SU-DHL-6 (cell line): ENCODE results near the gene SYNJ1.

Source experiments
- CTCF ChIP-seq: fragments of 200-600 bp; sonication (generic); IDR thresholded peaks from one replicate; pipeline ENCODE4 v1.5.1; 2017; ENCODE audit warnings: antibody characterized with exemption, mild to moderate bottlenecking, low read length, moderate library complexity; ENCODE audit not compliant: insufficient read depth, poor library complexity, severe bottlenecking
- EZH2phosphoT487 ChIP-seq: fragments of 200-600 bp; sonication (generic), shearing (Covaris generic); conservative IDR thresholded peaks from 2 replicates; pipeline ENCODE4 v1.6.1; 2018; ENCODE audit warnings: mild to moderate bottlenecking, antibody characterized with exemption, low read length, moderate library complexity, mixed read lengths

GRCh38 chr21:32587651-32588050, 140.2 kb downstream of the SYNJ1 start:
- TF ChIP-seq CTCF (no peak), EZH2phosphoT487 (no peak)
